Body of pancreas (tissue), 4 donors: ENCODE data around the gene GALNT7. TPM values are rescaled to one million over a fixed set of nuclear protein-coding genes. Genes with fewer than 3 reads are reported as not detected.
A peak's percentile ranks its signal among the peaks of the same experiment; 100 is the strongest.

Source experiments
- ATAC-seq: fragments of 150-250 bp; one replicate; pipeline ENCODE4 v1.9.1; 2016
- DNase-seq, 4 donors: peaks; one replicate each; pipeline ENCODE4 v3.0.0-alpha.2; 2019
- H3K27ac ChIP-seq, 4 donors: fragments of 200-600 bp; sonication (generic); 1 replicate in 3 of 4; 2 replicates in 1 of 4; pipeline versions ENCODE4 v1.5.1 to v1.6.1; 2016 to 2019; ENCODE audit warnings: mild to moderate bottlenecking in 1 of 4, mixed read lengths in 1 of 4, moderate library complexity in 1 of 4
- H3K27me3 ChIP-seq, 2 donors: fragments of 200-600 bp; sonication (generic); one replicate each; pipeline ENCODE4 v1.6.0; 2016; ENCODE audit warnings: mild to moderate bottlenecking in 1 of 2
- H3K36me3 ChIP-seq, 2 donors: fragments of 200-600 bp; sonication (generic); replicated peaks in 1 of 2; 2 replicates each; pipeline ENCODE4 v1.5.1; 2016; ENCODE audit warnings: low read depth in 2 of 2; ENCODE audit not compliant: insufficient read depth in 1 of 2
- H3K4me1 ChIP-seq: fragments of 200-600 bp; sonication (generic); one replicate; pipeline ENCODE4 v1.6.0; 2016
- H3K4me3 ChIP-seq, 2 donors: fragments of 200-600 bp; sonication (generic); 1 replicate in 1 of 2; 2 replicates in 1 of 2; pipeline ENCODE4 v1.5.1; 2016 to 2019
- H3K9me3 ChIP-seq, 3 donors: fragments of 200-600 bp; sonication (generic); 1 replicate in 2 of 3; 2 replicates in 1 of 3; pipeline ENCODE4 v1.5.1; 2016
- CTCF ChIP-seq, 7 experiments: fragments of 450-650 bp in 4 of 7; fragments of 200-600 bp in 3 of 7; sonication (generic) in 3 of 7; IDR thresholded peaks; one replicate each; pipeline ENCODE4 v1.5.1; 2016 to 2019; ENCODE audit warnings: antibody characterized with exemption in 7 of 7
- POLR2A ChIP-seq, 3 donors: fragments of 450-650 bp; IDR thresholded peaks; one replicate each; pipeline ENCODE4 v1.6.1; 2016; ENCODE audit warnings: antibody characterized with exemption in 3 of 3, mild to moderate bottlenecking in 2 of 3
- WGBS, 2 donors: methylation state at CpG; one replicate each; pipeline ENCODE4 v1.1.5; 2017; 5-methylcytosine and 5-hydroxymethylcytosine counted together
- intact Hi-C: fragments of 100-400 bp; cut with DNase I; formaldehyde crosslinking; loops from one replicate; pipeline ENCODE4 v1.15.1; 2023
- total RNA-seq, 2 donors: library from RNA; depleted of rRNA; stranded (reverse); fragments of >200 nt; gene quantifications; one replicate each; pipeline ENCODE4 v1.1.0, GENCODE V29; 2016

Gene GALNT7
- total RNA-seq, 2 donors from 2014 or later, result 20.4 to 32.4 TPM

GRCh38 chr4:173247321-173247720 is 78.7 kb downstream of the GALNT7 start:
- Histone ChIP-seq H3K9me3 (no peaks in the 10 kb centered on the region), H3K36me3 (no peaks in the 10 kb centered on the region), H3K4me1 (peaks cover 45% of the 10 kb centered on the region), H3K27me3 (no peaks in the 10 kb centered on the region), H3K27ac (peak overlapping the region in 3 of 4 donors; percentile 6 to 31 (median 12)), H3K4me3 (no peak overlapping the region)
- DNase-seq (peak; percentile 34 to 64 (median 47)), ATAC-seq (peak; percentile 12)
- TF ChIP-seq CTCF (IDR thresholded peaks at IDR 0.05) (no peak), POLR2A (IDR thresholded peaks at IDR 0.05) (no peak)
- intact Hi-C loops, result no loop called here
- 21 to 25% methylated on average over 5 of the region's 5 CpGs for WGBS, 2 donors

GRCh38 chr4:173248690-173249089 is 80.1 kb downstream of the GALNT7 start:
- ATAC-seq (no peak), DNase-seq (no peak)
- Histone ChIP-seq H3K4me1 (peaks cover 47% of the 10 kb centered on the region), H3K36me3 (no peaks in the 10 kb centered on the region), H3K27ac (no peak overlapping the region), H3K9me3 (no peaks in the 10 kb centered on the region), H3K27me3 (no peaks in the 10 kb centered on the region), H3K4me3 (no peak overlapping the region)
- no peak for TF ChIP-seq POLR2A (IDR thresholded peaks at IDR 0.05)
- TF ChIP-seq CTCF (IDR thresholded peaks at IDR 0.05), result no peak
- intact Hi-C loops, result no loop called here

- no peak overlapping the region for H3K4me3 ChIP-seq
- H3K27ac ChIP-seq, result peak overlapping the region; percentile 72 to 92 (median 84)
- H3K36me3 ChIP-seq, result no peaks in the 10 kb centered on the region
- H3K4me1 ChIP-seq, result peaks cover 39% of the 10 kb centered on the region
- TF ChIP-seq CTCF (IDR thresholded peaks at IDR 0.05), result no peak
- TF ChIP-seq POLR2A (IDR thresholded peaks at IDR 0.05), result peak in 2 of 3 donors; percentile 49 to 54
- H3K9me3 ChIP-seq, result no peaks in the 10 kb centered on the region
- DNase-seq (peak; percentile 84 to 95 (median 92)), ATAC-seq (peak; percentile 99)
- WGBS, 2 donors, result 36 to 42% methylated on average over 6 of the region's 6 CpGs
- intact Hi-C loops, result no loop called here
- H3K27me3 ChIP-seq, result no peaks in the 10 kb centered on the region
Measured at GRCh38 chr4:173252024-173252935, 83.7 kb downstream of the GALNT7 start.

GRCh38 chr4:173253561-173253960 is 85.0 kb downstream of the GALNT7 start:
- Histone ChIP-seq H3K4me3 (no peak overlapping the region), H3K27me3 (no peaks in the 10 kb centered on the region), H3K9me3 (no peaks in the 10 kb centered on the region), H3K36me3 (no peaks in the 10 kb centered on the region), H3K4me1 (peaks cover 27% of the 10 kb centered on the region), H3K27ac (peak overlapping the region in 1 of 4 donors; percentile 85)
- intact Hi-C loops, result no loop called here
- DNase-seq, result no peak
- no peak for ATAC-seq
- TF ChIP-seq POLR2A (IDR thresholded peaks at IDR 0.05), result no peak
- TF ChIP-seq CTCF (IDR thresholded peaks at IDR 0.05), result no peak
- 79 to 81% methylated on average over 2 of the region's 2 CpGs for whole genome bisulfite sequencing, 2 donors
